ENCODE results near the gene LRG1. TPM values are rescaled to one million over a fixed set of nuclear protein-coding genes. Genes with fewer than 3 reads are reported as not detected.

The LRG1 gene
- total and polyA plus RNA-seq, 12 donors: 0.33 to 52.5 (median 1.6) TPM; not detected in 1

- H3K27ac ChIP-seq: no peak overlapping the region
Measured at GRCh38 chr19:4573682-4574081, 33.8 kb upstream of the LRG1 start.

GRCh38 chr19:4571305-4571917 is 31.6 kb upstream of the LRG1 start:
- no peaks in the 10 kb centered on the region for H3K9me3 ChIP-seq (replicated peaks in 1 of 3)
- H3K27ac ChIP-seq: no peak overlapping the region
- DNase-seq: no peak
- H3K27me3 ChIP-seq: no peaks in the 10 kb centered on the region
- no peaks in the 10 kb centered on the region for H3K36me3 ChIP-seq (replicated peaks in 1 of 2)
- TF ChIP-seq CTCF (IDR thresholded peaks at IDR 0.05): no peak
- no peak for TF ChIP-seq POLR2A (IDR thresholded peaks at IDR 0.05)
- intact Hi-C loops (cut with DNase I): no loop called here
- H3K4me1 ChIP-seq (replicated peaks in 1 of 2): peaks cover 0 to 5% of the 10 kb centered on the region in 2 donors
- no peak overlapping the region for H3K4me3 ChIP-seq
- 53 to 70% (median 63%) methylated on average over 6 to 22 of the region's 22 CpGs for WGBS, 4 donors

More at GRCh38 chr19:4573682-4574081, 33.8 kb upstream of the LRG1 start:
- intact Hi-C loops (cut with DNase I): no loop called here
- no peak for DNase-seq
- Histone ChIP-seq H3K27me3 (no peaks in the 10 kb centered on the region), H3K36me3 (replicated peaks in 1 of 2) (no peaks in the 10 kb centered on the region), H3K4me3 (no peak overlapping the region), H3K9me3 (replicated peaks in 1 of 3) (no peaks in the 10 kb centered on the region), H3K4me1 (replicated peaks in 1 of 2) (peaks cover 0 to 5% of the 10 kb centered on the region in 2 donors)
- WGBS, 4 donors: 81 to 88% (median 84%) methylated on average over 6 of the region's 6 CpGs
- no peak for TF ChIP-seq POLR2A (IDR thresholded peaks at IDR 0.05)
- no peak for TF ChIP-seq CTCF (IDR thresholded peaks at IDR 0.05)

- Histone ChIP-seq H3K27me3 (no peaks in the 10 kb centered on the region), H3K4me1 (replicated peaks in 1 of 2) (peaks cover 0 to 5% of the 10 kb centered on the region in 2 donors), H3K27ac (no peak overlapping the region), H3K36me3 (replicated peaks in 1 of 2) (no peaks in the 10 kb centered on the region), H3K9me3 (replicated peaks in 1 of 3) (no peaks in the 10 kb centered on the region), H3K4me3 (no peak overlapping the region)
- TF ChIP-seq POLR2A (IDR thresholded peaks at IDR 0.05) (no peak), CTCF (IDR thresholded peaks at IDR 0.05) (no peak)
- 83 to 91% (median 88%) methylated on average over 4 to 5 of the region's 5 CpGs for WGBS, 4 donors
- intact Hi-C loops (cut with DNase I): no loop called here
- no peak for DNase-seq
Measured at GRCh38 chr19:4570916-4571304, 31.1 kb upstream of the LRG1 start.

GRCh38 chr19:4570402-4570801 is 30.6 kb upstream of the LRG1 start:
- Histone ChIP-seq H3K4me1 (replicated peaks in 1 of 2) (peaks cover 0 to 5% of the 10 kb centered on the region in 2 donors), H3K9me3 (replicated peaks in 1 of 3) (no peaks in the 10 kb centered on the region), H3K4me3 (no peak overlapping the region), H3K36me3 (replicated peaks in 1 of 2) (no peaks in the 10 kb centered on the region), H3K27ac (no peak overlapping the region), H3K27me3 (no peaks in the 10 kb centered on the region)
- no peak for TF ChIP-seq POLR2A (IDR thresholded peaks at IDR 0.05)
- no peak for TF ChIP-seq CTCF (IDR thresholded peaks at IDR 0.05)
- no peak for DNase-seq
- 80 to 83% (median 82%) methylated on average over 11 of the region's 11 CpGs for whole genome bisulfite sequencing, 4 donors
- intact Hi-C loops (cut with DNase I): no loop called here

All from adrenal gland (tissue), 12 donors.